Esophagus squamous epithelium (tissue), 5 donors: ENCODE results near the gene ARAP2. TPM values are rescaled to one million over a fixed set of nuclear protein-coding genes. Genes with fewer than 3 reads are reported as not detected.

ENCODE experiments used
- DNase-seq: peaks from one replicate; lab custom pipeline; 2025; lab: John Stamatoyannopoulos, UW
- H3K27ac ChIP-seq, 4 donors: fragments of 200-600 bp; sonication (generic); one replicate each; pipeline ENCODE4 v1.5.1; 2016 to 2019; ENCODE audit warnings: mild to moderate bottlenecking in 1 of 4
- H3K27me3 ChIP-seq, 4 donors: fragments of 200-600 bp; sonication (generic); 1 replicate in 3 of 4; 2 replicates in 1 of 4; pipeline versions ENCODE4 v1.5.1 to v1.6.0; 2017 to 2021; ENCODE audit warnings: antibody characterized with exemption in 1 of 4
- H3K36me3 ChIP-seq, 3 donors: fragments of 200-600 bp; sonication (generic); one replicate each; pipeline ENCODE4 v1.5.1; 2016 to 2019
- H3K4me1 ChIP-seq, 3 donors: fragments of 200-600 bp; sonication (generic); one replicate each; pipeline ENCODE4 v1.5.1; 2017 to 2019
- H3K4me3 ChIP-seq, 4 donors: fragments of 200-600 bp; sonication (generic); 1 replicate in 3 of 4; 2 replicates in 1 of 4; pipeline ENCODE4 v1.5.1; 2016 to 2019; ENCODE audit warnings: mild to moderate bottlenecking in 2 of 4, moderate library complexity in 1 of 4
- H3K9me3 ChIP-seq, 3 donors: fragments of 200-600 bp; sonication (generic); one replicate each; pipeline ENCODE4 v1.5.1; 2016 to 2019
- POLR2A ChIP-seq, 4 donors: fragments of 450-650 bp; IDR thresholded peaks; one replicate each; pipeline ENCODE4 v1.6.1; 2017; ENCODE audit warnings: antibody characterized with exemption in 4 of 4, mild to moderate bottlenecking in 4 of 4, moderate library complexity in 3 of 4
- WGBS, 2 donors: methylation state at CpG; one replicate each; pipeline ENCODE4 v1.1.5; 2018; 5-methylcytosine and 5-hydroxymethylcytosine counted together
- intact Hi-C: fragments of 100-400 bp; cut with DNase I; formaldehyde crosslinking; loops from one replicate; pipeline ENCODE4 v1.15.0; 2022
- total RNA-seq, 4 donors: library from RNA; depleted of rRNA; stranded (reverse); fragments of >200 nt; gene quantifications; one replicate each; pipeline ENCODE4 v1.1.0, GENCODE V29; 2016
- TF ChIP-seq, protein P1 (sequence below), 6 experiments: fragments of 450-650 bp in 4 of 6; fragments of 200-600 bp in 2 of 6; sonication (generic) in 2 of 6; IDR thresholded peaks; one replicate each; pipeline ENCODE4 v1.5.1; 2016 to 2019; ENCODE audit warnings: antibody characterized with exemption in 6 of 6, mild to moderate bottlenecking in 4 of 6, moderate library complexity in 4 of 6
- donor health status: DM: yes; HTN: yes; CAD: no.

Gene ARAP2
- total RNA-seq, 4 donors from 2014 or later: 28.5 to 65.8 (median 46.9) TPM

DNA sequence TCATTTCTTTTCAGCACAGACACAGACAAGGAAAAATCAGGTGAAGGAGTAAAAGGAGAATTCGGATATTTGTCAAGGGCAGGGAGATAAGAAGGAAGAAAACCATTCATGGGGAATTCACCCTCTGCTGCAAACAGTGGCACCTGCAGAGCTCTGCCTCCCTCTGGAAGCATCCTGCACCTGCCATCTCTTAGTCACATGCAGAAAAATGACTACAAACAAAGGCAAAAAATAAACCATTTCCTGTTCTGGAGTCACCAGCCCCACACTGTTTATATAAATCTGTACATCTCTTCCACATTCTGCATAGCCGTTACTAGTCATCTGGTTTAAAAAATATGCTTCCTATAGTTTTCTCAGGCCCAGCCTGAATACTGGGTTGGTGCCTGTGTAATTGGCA, 205.3 kb downstream of the ARAP2 start:
- Histone ChIP-seq H3K27ac (no peak overlapping the region), H3K36me3 (no peaks in the 10 kb centered on the region), H3K27me3 (no peaks in the 10 kb centered on the region), H3K9me3 (no peaks in the 10 kb centered on the region), H3K4me1 (no peaks in the 10 kb centered on the region), H3K4me3 (no peak overlapping the region)
- DNase-seq: no peak
- 54 to 61% methylated on average over 2 of the region's 2 CpGs for WGBS, 2 donors
- TF ChIP-seq POLR2A (IDR thresholded peaks at IDR 0.05): no peak
- TF ChIP-seq, protein P1, sequence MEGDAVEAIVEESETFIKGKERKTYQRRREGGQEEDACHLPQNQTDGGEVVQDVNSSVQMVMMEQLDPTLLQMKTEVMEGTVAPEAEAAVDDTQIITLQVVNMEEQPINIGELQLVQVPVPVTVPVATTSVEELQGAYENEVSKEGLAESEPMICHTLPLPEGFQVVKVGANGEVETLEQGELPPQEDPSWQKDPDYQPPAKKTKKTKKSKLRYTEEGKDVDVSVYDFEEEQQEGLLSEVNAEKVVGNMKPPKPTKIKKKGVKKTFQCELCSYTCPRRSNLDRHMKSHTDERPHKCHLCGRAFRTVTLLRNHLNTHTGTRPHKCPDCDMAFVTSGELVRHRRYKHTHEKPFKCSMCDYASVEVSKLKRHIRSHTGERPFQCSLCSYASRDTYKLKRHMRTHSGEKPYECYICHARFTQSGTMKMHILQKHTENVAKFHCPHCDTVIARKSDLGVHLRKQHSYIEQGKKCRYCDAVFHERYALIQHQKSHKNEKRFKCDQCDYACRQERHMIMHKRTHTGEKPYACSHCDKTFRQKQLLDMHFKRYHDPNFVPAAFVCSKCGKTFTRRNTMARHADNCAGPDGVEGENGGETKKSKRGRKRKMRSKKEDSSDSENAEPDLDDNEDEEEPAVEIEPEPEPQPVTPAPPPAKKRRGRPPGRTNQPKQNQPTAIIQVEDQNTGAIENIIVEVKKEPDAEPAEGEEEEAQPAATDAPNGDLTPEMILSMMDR (IDR thresholded peaks at IDR 0.05): no peak
- intact Hi-C loops: no loop called here

DNA sequence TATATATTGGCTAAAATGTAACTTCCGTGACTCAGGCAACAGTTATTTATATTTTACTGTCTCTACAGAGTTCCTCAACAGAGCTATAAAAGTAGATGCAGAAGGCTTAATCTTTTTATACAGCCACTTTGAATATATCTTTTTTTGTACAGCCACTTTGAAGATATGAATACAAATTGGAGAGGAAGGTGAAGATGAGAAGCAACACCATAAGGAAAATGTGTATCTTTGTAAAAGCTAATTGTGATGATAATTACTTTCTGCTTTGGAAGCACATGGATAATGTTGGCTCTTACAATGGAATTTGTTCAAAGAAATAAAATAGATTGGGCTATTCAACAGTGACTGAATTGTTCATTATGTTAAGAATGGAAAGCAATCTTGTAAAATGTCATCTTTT, 205.8 kb downstream of the ARAP2 start:
- H3K27ac ChIP-seq: no peak overlapping the region

DNA sequence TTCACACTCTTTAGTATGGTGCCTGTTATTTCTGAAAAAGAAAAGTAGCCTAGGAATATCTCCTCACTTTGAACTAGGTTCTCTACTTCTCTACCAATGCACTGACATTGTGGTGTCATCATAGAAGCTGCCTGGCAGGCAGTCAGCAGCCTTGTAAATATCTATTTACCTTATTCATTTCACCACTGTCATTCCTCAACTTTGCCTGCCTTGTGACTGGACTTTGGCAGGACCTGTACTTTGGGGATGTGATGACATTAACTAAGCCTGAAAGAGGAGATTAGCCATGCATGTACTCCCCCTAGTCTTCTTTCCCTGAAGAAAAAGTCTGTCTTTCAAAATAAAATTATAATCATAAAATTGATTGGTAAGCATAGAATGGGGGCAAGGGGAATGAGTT, 207.2 kb downstream of the ARAP2 start:
- no peaks in the 10 kb centered on the region for H3K27me3 ChIP-seq
- intact Hi-C loops: no loop called here
- no peaks in the 10 kb centered on the region for H3K36me3 ChIP-seq
- no peak overlapping the region for H3K4me3 ChIP-seq
- H3K27ac ChIP-seq: no peak overlapping the region
- TF ChIP-seq POLR2A (IDR thresholded peaks at IDR 0.05): no peak
- TF ChIP-seq, protein P1 (IDR thresholded peaks at IDR 0.05): no peak
- no peak for DNase-seq
- no peaks in the 10 kb centered on the region for H3K4me1 ChIP-seq
- no peaks in the 10 kb centered on the region for H3K9me3 ChIP-seq

More for the DNA sequence above, 205.8 kb downstream of the ARAP2 start:
- Histone ChIP-seq H3K27me3 (no peaks in the 10 kb centered on the region), H3K4me3 (no peak overlapping the region), H3K9me3 (no peaks in the 10 kb centered on the region), H3K4me1 (no peaks in the 10 kb centered on the region), H3K36me3 (no peaks in the 10 kb centered on the region)
- DNase-seq: no peak
- intact Hi-C loops: no loop called here
- TF ChIP-seq, protein P1 (IDR thresholded peaks at IDR 0.05): no peak
- no peak for TF ChIP-seq POLR2A (IDR thresholded peaks at IDR 0.05)
- WGBS, 2 donors: 81 to 83% methylated on average over 1 of the region's 1 CpG

DNA sequence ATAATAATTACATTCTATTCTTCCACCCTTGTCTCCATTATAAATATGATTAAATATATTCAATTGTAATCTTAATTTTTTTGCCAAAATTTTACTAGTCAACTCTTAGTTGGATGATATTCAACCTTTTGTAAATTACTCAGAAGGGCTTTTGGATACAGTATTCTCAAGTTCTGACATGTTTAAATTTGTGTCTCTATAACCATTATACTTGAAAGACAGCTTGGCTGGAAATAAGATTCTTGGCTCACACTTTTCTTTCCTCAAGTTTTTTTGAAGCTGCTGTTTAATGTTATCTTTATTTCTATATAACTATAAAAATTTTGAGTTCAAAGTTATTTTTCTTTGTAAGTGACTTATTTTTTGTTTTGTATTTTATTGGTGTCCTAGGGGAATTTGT, 214.4 kb downstream of the ARAP2 start:
- Histone ChIP-seq H3K4me3 (no peak overlapping the region), H3K36me3 (no peaks in the 10 kb centered on the region), H3K27me3 (no peaks in the 10 kb centered on the region), H3K4me1 (peaks cover 0 to 15% (median 0%) of the 10 kb centered on the region in 3 donors), H3K9me3 (no peaks in the 10 kb centered on the region), H3K27ac (no peak overlapping the region)
- DNase-seq: no peak
- intact Hi-C loops: no loop called here
- TF ChIP-seq, protein P1 (IDR thresholded peaks at IDR 0.05): no peak
- TF ChIP-seq POLR2A (IDR thresholded peaks at IDR 0.05): no peak

DNA sequence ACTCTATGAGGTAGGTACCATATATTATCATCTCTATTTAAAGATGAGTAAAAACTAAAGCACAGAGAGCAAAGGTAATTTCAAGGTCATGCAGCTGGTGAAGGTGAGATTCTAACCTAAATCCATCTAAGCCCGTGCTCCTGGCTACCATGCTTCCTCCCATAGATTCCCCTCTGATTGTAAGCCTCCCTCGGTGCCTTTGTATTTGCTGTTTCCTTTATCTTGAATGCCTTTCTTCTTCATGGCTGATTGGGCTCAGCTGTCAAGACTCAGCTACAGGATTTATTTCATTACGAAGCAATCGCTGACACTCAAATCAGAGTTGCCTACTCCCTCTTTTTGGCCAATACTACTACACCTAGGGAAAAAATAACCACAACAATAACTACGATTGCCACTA, 217.1 kb downstream of the ARAP2 start:
- H3K36me3 ChIP-seq: no peaks in the 10 kb centered on the region
- intact Hi-C loops: no loop called here
- no peak overlapping the region for H3K27ac ChIP-seq
- no peaks in the 10 kb centered on the region for H3K9me3 ChIP-seq
- H3K4me1 ChIP-seq: peaks cover 0 to 15% (median 0%) of the 10 kb centered on the region in 3 donors
- no peak for DNase-seq
- H3K27me3 ChIP-seq: no peaks in the 10 kb centered on the region
- no peak overlapping the region for H3K4me3 ChIP-seq
- WGBS, 2 donors: 66 to 72% methylated on average over 5 of the region's 5 CpGs
- TF ChIP-seq, protein P1 (IDR thresholded peaks at IDR 0.05): no peak
- TF ChIP-seq POLR2A (IDR thresholded peaks at IDR 0.05): no peak
